Measurements from ENCODE around the gene RNF150. TPM values are rescaled to one million over a fixed set of nuclear protein-coding genes. Genes with fewer than 3 reads are reported as not detected.

Gene RNF150
- total and polyA plus RNA-seq, 2 of the 4 experiments (the other 2 are of a cell fraction) = 6.2 to 18.1 TPM

DNA sequence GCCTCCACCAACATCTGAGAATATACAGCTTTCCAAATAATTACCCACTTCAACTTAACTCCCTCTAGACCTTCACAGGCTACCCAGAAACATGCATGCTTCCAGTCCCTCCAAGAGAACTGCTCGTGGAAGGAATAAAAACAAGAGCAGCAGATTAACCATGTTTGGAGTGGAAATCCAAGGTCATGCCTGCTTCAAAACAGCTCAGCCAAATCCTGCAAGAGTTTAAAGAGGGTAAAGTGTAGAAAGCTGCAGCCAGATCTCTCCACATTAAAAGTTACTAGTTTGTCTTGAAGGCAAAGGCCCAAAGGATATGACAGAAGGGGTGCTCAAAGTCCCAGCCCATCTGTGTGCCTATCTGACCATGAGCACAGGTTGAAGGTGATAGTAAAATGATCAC lies 139.3 kb downstream of the RNF150 start:
- no peak overlapping the region for H4K8ac ChIP-seq (ENCODE audit: low read depth in 2 of 2, low read length in 2 of 2)
- intact Hi-C loops (cut with micrococcal nuclease) (no loop called here), dilution Hi-C loops (cut with HindIII; ENCODE audit: low sequenced_read_pairs, unreplicated experiment) (no loop called here), in situ Hi-C loops (cut with MboI; ENCODE audit: low sequenced_read_pairs) (loop anchor here (10.0 kb wide), 1 partner anchor 129 kb away; no protein-coding TSS in a partner anchor)
- no peak overlapping the region for H4K5ac ChIP-seq (ENCODE audit: low read depth, low read length)
- BruUV-seq (replicated peaks) = no TSS peak
- no peak overlapping the region for H3K9ac ChIP-seq (ENCODE audit: low read depth, low read length)
- H3K4me3 ChIP-seq (ENCODE audit: insufficient read depth, low read depth, low read length) = no peak overlapping the region
- H3K27ac ChIP-seq (ENCODE audit: insufficient read depth, low read length) = no peak overlapping the region
- H3K9me1 ChIP-seq (ENCODE audit: insufficient read depth, low read length) = no peaks in the 10 kb centered on the region
- 80% methylated on average over 1 of the region's 1 CpG; no CpG with 5 or more reads in 1 of the 2 experiments for WGBS, 2 experiments (ENCODE audit: extremely low coverage in 2 of 2, insufficient read length in 1 of 2)
- H2AK5ac ChIP-seq (ENCODE audit: low read depth, low read length) = no peak overlapping the region
- no peaks in the 10 kb centered on the region for H3K9me3 ChIP-seq (ENCODE audit: control insufficient read depth, insufficient read depth, low read length)
- H4K91ac ChIP-seq (ENCODE audit: insufficient read depth, low read depth, low read length) = no peak overlapping the region
- no peak for DNase-seq
- no peak overlapping the region for H3K18ac ChIP-seq (ENCODE audit: low read depth, low read length)
- no peak overlapping the region for H2AK9ac ChIP-seq (replicated peaks; ENCODE audit: low read depth, low read length, poor library complexity)
- H4K20me1 ChIP-seq (ENCODE audit: insufficient read depth, low read length) = no peaks in the 10 kb centered on the region
- no peaks in the 10 kb centered on the region for H3K79me1 ChIP-seq (ENCODE audit: low read depth in 1 of 2, low read length in 2 of 2)
- H3K14ac ChIP-seq (replicated peaks; ENCODE audit: low read depth, low read length) = no peak overlapping the region
- H2BK15ac ChIP-seq (ENCODE audit: low read depth, low read length) = no peak overlapping the region
- H3K23ac ChIP-seq (ENCODE audit: low read depth, low read length) = no peak overlapping the region
- H3K4me1 ChIP-seq (ENCODE audit: control insufficient read depth, insufficient read depth, low read length) = peaks cover 2% of the 10 kb centered on the region; the same call in 1 of the 2 replicates
- H3K36me3 ChIP-seq (ENCODE audit: control insufficient read depth, insufficient read depth, low read length) = no peaks in the 10 kb centered on the region; the same call in 1 of the 2 replicates
- POLR2A ChIA-PET (ENCODE audit: unreplicated experiment) = no interaction called here
- no peak overlapping the region for H2BK5ac ChIP-seq (ENCODE audit: low read depth, low read length, poor library complexity, severe bottlenecking)
- H3K27me3 ChIP-seq (ENCODE audit: control insufficient read depth, insufficient read depth, low read length) = no peaks in the 10 kb centered on the region
- H2BK120ac ChIP-seq (ENCODE audit: low read depth, low read length) = no peak overlapping the region
- TF ChIP-seq, protein P1, sequence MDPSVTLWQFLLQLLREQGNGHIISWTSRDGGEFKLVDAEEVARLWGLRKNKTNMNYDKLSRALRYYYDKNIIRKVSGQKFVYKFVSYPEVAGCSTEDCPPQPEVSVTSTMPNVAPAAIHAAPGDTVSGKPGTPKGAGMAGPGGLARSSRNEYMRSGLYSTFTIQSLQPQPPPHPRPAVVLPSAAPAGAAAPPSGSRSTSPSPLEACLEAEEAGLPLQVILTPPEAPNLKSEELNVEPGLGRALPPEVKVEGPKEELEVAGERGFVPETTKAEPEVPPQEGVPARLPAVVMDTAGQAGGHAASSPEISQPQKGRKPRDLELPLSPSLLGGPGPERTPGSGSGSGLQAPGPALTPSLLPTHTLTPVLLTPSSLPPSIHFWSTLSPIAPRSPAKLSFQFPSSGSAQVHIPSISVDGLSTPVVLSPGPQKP (IDR thresholded peaks at IDR 0.05; ENCODE audit: borderline replicate concordance, low read depth, low read length) = no peak
- TF ChIP-seq NFE2L2 (IDR thresholded peaks at IDR 0.05; ENCODE audit: low read depth, low read length) (no peak), CHD1 (IDR thresholded peaks at IDR 0.05; ENCODE audit: low read depth, low read length) (no peak), RAD21 (IDR thresholded peaks at IDR 0.05; ENCODE audit: low read length) (no peak), RFX5 (IDR thresholded peaks at IDR 0.05; ENCODE audit: low read depth, low read length) (no peak), BHLHE40 (IDR thresholded peaks at IDR 0.05; ENCODE audit: low read depth, low read length) (no peak), MAZ (IDR thresholded peaks at IDR 0.05; ENCODE audit: borderline replicate concordance, low read depth, low read length) (no peak)
- TF ChIP-seq, protein P2, sequence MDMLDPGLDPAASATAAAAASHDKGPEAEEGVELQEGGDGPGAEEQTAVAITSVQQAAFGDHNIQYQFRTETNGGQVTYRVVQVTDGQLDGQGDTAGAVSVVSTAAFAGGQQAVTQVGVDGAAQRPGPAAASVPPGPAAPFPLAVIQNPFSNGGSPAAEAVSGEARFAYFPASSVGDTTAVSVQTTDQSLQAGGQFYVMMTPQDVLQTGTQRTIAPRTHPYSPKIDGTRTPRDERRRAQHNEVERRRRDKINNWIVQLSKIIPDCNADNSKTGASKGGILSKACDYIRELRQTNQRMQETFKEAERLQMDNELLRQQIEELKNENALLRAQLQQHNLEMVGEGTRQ (IDR thresholded peaks at IDR 0.05; ENCODE audit: low read depth, low read length) = no peak
- no peak overlapping the region for H3K56ac ChIP-seq (ENCODE audit: extremely low read depth, insufficient read depth, low read length)
- ATAC-seq (ENCODE audit: low read depth) = no peak
- CTCF ChIA-PET = no interaction called here
- H3K4me2 ChIP-seq (ENCODE audit: low read depth, low read length) = no peak overlapping the region
- H2BK20ac ChIP-seq (ENCODE audit: low read depth, low read length) = no peak overlapping the region
- no peak overlapping the region for H3K4ac ChIP-seq (ENCODE audit: low read depth, low read length)
- no peak overlapping the region for H2AFZ ChIP-seq (replicated peaks; ENCODE audit: low read length, poor library complexity)
